ENCODE results near the gene ZNF750. TPM values are rescaled to one million over a fixed set of nuclear protein-coding genes. Genes with fewer than 3 reads are reported as not detected.

ZNF750 gene
- total RNA-seq, 3 donors from 2014 or later = not detected

- H3K4me1 ChIP-seq (ENCODE audit: low read depth) = peaks cover 12% of the 10 kb centered on the region
- H3K9me3 ChIP-seq = no peaks in the 10 kb centered on the region
- H3K4me3 ChIP-seq = no peak overlapping the region
- DNase-seq = peak in 2 of 3 donors; percentile 18 to 51
- intact Hi-C loops (cut with DNase I, micrococcal nuclease) = no loop called here
- TF ChIP-seq, protein P1, sequence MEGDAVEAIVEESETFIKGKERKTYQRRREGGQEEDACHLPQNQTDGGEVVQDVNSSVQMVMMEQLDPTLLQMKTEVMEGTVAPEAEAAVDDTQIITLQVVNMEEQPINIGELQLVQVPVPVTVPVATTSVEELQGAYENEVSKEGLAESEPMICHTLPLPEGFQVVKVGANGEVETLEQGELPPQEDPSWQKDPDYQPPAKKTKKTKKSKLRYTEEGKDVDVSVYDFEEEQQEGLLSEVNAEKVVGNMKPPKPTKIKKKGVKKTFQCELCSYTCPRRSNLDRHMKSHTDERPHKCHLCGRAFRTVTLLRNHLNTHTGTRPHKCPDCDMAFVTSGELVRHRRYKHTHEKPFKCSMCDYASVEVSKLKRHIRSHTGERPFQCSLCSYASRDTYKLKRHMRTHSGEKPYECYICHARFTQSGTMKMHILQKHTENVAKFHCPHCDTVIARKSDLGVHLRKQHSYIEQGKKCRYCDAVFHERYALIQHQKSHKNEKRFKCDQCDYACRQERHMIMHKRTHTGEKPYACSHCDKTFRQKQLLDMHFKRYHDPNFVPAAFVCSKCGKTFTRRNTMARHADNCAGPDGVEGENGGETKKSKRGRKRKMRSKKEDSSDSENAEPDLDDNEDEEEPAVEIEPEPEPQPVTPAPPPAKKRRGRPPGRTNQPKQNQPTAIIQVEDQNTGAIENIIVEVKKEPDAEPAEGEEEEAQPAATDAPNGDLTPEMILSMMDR (IDR thresholded peaks at IDR 0.05) = no peak
- ATAC-seq = no peak
- H3K36me3 ChIP-seq (ENCODE audit: low read depth) = no peaks in the 10 kb centered on the region
Measured at GRCh38 chr17:82867763-82868325, 28.0 kb upstream of the ZNF750 start.

DNA sequence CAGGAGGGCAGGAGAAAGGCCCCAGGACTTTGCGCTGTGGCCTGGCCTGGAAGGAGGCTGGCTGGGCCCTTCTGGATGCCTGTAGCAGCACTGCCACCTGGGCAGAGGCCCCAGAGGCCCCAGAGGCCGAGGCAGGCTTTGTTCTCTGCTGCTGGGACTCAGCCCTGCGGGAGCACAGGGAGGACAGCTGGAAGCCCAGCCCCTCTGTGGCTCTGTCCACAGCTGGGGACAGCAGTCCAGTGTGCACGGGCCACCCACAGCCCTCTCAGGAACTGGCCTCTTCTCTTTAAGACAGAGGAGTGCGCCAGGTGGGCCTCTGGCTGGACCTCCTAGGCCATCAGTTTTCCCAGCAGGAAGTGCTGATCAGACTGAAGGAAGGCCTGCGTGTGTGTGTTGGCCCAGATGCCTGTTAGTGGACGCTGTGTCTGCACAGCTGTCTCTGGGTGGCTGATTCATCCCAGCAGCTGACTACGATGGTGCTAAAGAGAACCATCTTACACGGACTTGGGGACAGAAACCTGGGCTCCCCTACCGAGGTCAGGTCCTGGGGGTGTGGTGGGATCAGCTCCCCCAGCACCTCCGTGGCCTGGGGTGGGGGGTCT lies 26.9 kb upstream of the ZNF750 start:
- peak in 2 of 3 donors; percentile 16 to 51 for DNase-seq
- TF ChIP-seq, protein P1 (IDR thresholded peaks at IDR 0.05) = no peak
- Histone ChIP-seq H3K36me3 (ENCODE audit: low read depth) (no peaks in the 10 kb centered on the region), H3K4me1 (ENCODE audit: low read depth) (peaks cover 12% of the 10 kb centered on the region), H3K4me3 (no peak overlapping the region), H3K9me3 (no peaks in the 10 kb centered on the region)
- intact Hi-C loops (cut with DNase I, micrococcal nuclease) = no loop called here
- ATAC-seq = peak; percentile 13

- intact Hi-C loops (cut with DNase I, micrococcal nuclease) = no loop called here
- no peak for ATAC-seq
- DNase-seq = peak in 1 of 3 donors; percentile 18
- Histone ChIP-seq H3K4me1 (ENCODE audit: low read depth) (peaks cover 12% of the 10 kb centered on the region), H3K36me3 (ENCODE audit: low read depth) (no peaks in the 10 kb centered on the region), H3K9me3 (no peaks in the 10 kb centered on the region), H3K4me3 (no peak overlapping the region)
- TF ChIP-seq, protein P1 (IDR thresholded peaks at IDR 0.05) = no peak
Measured at GRCh38 chr17:82865774-82866395, 26.1 kb upstream of the ZNF750 start.

- peak in 1 of 3 donors; percentile 46 for DNase-seq
- TF ChIP-seq, protein P1 (IDR thresholded peaks at IDR 0.05) = no peak
- intact Hi-C loops (cut with DNase I, micrococcal nuclease) = no loop called here
- Histone ChIP-seq H3K4me3 (no peak overlapping the region), H3K4me1 (ENCODE audit: low read depth) (peaks cover 12% of the 10 kb centered on the region), H3K9me3 (no peaks in the 10 kb centered on the region), H3K36me3 (ENCODE audit: low read depth) (no peaks in the 10 kb centered on the region)
- ATAC-seq = no peak
Measured at GRCh38 chr17:82865274-82865673, 25.5 kb upstream of the ZNF750 start.

DNA sequence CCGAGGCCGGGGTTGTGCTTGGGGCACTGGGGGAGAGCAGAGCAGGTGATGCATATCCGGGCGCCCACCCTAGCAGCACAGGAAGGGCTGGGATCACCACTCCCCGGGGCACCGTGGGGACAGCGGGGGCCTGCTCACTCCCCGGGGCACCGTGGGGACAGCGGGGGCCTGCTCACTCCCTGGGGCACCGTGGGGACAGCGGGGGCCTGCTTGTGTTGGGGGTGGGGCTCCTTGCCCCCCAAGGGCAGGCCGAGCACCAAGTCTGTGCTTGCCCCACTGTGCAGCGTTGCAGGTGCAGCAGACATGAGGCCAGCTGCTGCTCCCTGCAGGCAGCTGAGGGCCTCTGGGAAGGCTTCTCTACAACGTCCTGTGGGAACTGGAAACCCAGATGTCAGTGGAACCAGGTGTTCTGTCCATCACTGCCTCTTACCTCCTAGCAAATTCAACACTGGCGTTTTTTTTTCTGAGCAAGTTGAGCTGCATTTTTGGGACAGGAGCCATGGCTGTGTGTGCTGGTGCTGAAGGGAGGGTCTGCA lies 25.0 kb upstream of the ZNF750 start:
- intact Hi-C loops (cut with DNase I, micrococcal nuclease) = no loop called here
- H3K4me1 ChIP-seq (ENCODE audit: low read depth) = peaks cover 12% of the 10 kb centered on the region
- H3K36me3 ChIP-seq (ENCODE audit: low read depth) = no peaks in the 10 kb centered on the region
- TF ChIP-seq, protein P1 (IDR thresholded peaks at IDR 0.05) = no peak
- peak; percentile 2 for ATAC-seq
- no peaks in the 10 kb centered on the region for H3K9me3 ChIP-seq
- no peak overlapping the region for H3K4me3 ChIP-seq
- peak in 1 of 3 donors; percentile 56 for DNase-seq

Measured in mucosa of descending colon (tissue), 3 donors.